Upper lobe of left lung (tissue), 4 donors: ENCODE data around the gene SLC11A2.

Experiments used
- EP300 ChIP-seq, 4 donors: sonication (generic); formaldehyde crosslinking; IDR thresholded peaks; one replicate each; pipeline ENCODE4 v1.5.1; 2017; ENCODE audit warnings: antibody characterized with exemption in 4 of 4, control low read depth in 2 of 4
- POLR2A ChIP-seq, 4 donors: fragments of 450-650 bp; IDR thresholded peaks; one replicate each; pipeline ENCODE4 v1.5.1; 2016 to 2017; ENCODE audit warnings: antibody characterized with exemption in 4 of 4, mild to moderate bottlenecking in 2 of 4
- TF ChIP-seq, protein P1 (sequence below), 6 experiments: fragments of 450-650 bp in 4 of 6; fragments of 200-600 bp in 2 of 6; sonication (generic) in 2 of 6; IDR thresholded peaks; one replicate each; pipeline ENCODE4 v1.5.1; 2016 to 2019; ENCODE audit warnings: antibody characterized with exemption in 6 of 6

DNA sequence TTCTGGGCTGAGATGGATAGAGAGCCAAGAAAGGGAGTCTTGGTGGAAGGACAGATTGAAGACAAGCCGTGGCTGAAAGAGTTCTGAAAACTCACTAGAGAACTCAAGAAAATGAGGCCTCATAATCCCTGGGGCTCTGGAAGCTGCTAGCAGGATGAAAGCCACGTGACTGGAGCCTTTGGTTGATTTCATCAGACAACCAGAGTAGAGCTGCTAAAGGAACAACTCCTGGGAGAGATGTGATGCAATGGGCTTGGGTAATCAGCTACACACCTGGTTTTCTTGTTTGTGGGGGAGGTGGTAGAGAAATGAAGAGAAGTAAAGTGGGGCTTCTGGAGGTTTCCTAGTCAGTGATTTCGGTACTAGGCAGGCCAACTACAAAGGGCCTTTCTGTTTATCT lies 43.8 kb upstream of the SLC11A2 start:
- TF ChIP-seq POLR2A (IDR thresholded peaks at IDR 0.05) (no peak), EP300 (IDR thresholded peaks at IDR 0.05) (no peak)
- TF ChIP-seq, protein P1, sequence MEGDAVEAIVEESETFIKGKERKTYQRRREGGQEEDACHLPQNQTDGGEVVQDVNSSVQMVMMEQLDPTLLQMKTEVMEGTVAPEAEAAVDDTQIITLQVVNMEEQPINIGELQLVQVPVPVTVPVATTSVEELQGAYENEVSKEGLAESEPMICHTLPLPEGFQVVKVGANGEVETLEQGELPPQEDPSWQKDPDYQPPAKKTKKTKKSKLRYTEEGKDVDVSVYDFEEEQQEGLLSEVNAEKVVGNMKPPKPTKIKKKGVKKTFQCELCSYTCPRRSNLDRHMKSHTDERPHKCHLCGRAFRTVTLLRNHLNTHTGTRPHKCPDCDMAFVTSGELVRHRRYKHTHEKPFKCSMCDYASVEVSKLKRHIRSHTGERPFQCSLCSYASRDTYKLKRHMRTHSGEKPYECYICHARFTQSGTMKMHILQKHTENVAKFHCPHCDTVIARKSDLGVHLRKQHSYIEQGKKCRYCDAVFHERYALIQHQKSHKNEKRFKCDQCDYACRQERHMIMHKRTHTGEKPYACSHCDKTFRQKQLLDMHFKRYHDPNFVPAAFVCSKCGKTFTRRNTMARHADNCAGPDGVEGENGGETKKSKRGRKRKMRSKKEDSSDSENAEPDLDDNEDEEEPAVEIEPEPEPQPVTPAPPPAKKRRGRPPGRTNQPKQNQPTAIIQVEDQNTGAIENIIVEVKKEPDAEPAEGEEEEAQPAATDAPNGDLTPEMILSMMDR (IDR thresholded peaks at IDR 0.05) = no peak
